ENCODE measurements around the gene MYRIP.

- no peak for TF ChIP-seq CTCF (IDR thresholded peaks at IDR 0.05)
- no peak for TF ChIP-seq POLR2A (IDR thresholded peaks at IDR 0.05)
Measured at GRCh38 chr3:40046149-40046548, 236.7 kb downstream of the MYRIP start.

Data from uterus (tissue), 2 donors.